ENCODE results near the gene CAMKK1.

CAMKK1 gene

GRCh38 chr17:3888343-3889171, 4.3 kb downstream of the CAMKK1 start:
- no peak for TF ChIP-seq CTCF (conservative IDR thresholded peaks at IDR 0.05)
- H3K27ac ChIP-seq, result peak overlapping the region; percentile 61

GRCh38 chr17:3887804-3888203, 5.0 kb downstream of the CAMKK1 start:
- peak overlapping the region; percentile 61 for H3K27ac ChIP-seq
- no peak for TF ChIP-seq CTCF (conservative IDR thresholded peaks at IDR 0.05)

GRCh38 chr17:3887394-3887793, 5.5 kb downstream of the CAMKK1 start:
- H3K27ac ChIP-seq, result peak overlapping the region; percentile 61
- TF ChIP-seq CTCF (conservative IDR thresholded peaks at IDR 0.05), result no peak

GRCh38 chr17:3886776-3887175, 6.1 kb downstream of the CAMKK1 start:
- TF ChIP-seq CTCF (conservative IDR thresholded peaks at IDR 0.05), result no peak
- H3K27ac ChIP-seq, result peak overlapping the region; percentile 61

GRCh38 chr17:3885970-3886369, 6.9 kb downstream of the CAMKK1 start:
- no peak overlapping the region for H3K27ac ChIP-seq
- TF ChIP-seq CTCF (conservative IDR thresholded peaks at IDR 0.05), result no peak

GRCh38 chr17:3885271-3885670, 7.6 kb downstream of the CAMKK1 start:
- no peak for TF ChIP-seq CTCF (conservative IDR thresholded peaks at IDR 0.05)
- no peak overlapping the region; the same call in 1 of the 2 replicates for H3K27ac ChIP-seq

GRCh38 chr17:3884188-3884587, 8.7 kb downstream of the CAMKK1 start:
- TF ChIP-seq CTCF (conservative IDR thresholded peaks at IDR 0.05), result no peak
- no peak overlapping the region for H3K27ac ChIP-seq
